Ovary (tissue), 3 donors: ENCODE data around the gene KCTD16.

Experiments used
- EP300 ChIP-seq: sonication (generic); formaldehyde crosslinking; IDR thresholded peaks from one replicate; pipeline ENCODE4 v1.6.1; 2017; ENCODE audit warnings: antibody characterized with exemption
- POLR2A ChIP-seq: fragments of 450-650 bp; IDR thresholded peaks from one replicate; pipeline ENCODE4 v1.6.1; 2017; ENCODE audit warnings: antibody characterized with exemption, mild to moderate bottlenecking, moderate library complexity
- TF ChIP-seq, protein P1 (sequence below), 3 donors: fragments of 450-650 bp in 2 of 3; fragments of 200-600 bp in 1 of 3; IDR thresholded peaks; one replicate each; pipeline versions ENCODE4 v1.5.1 to v1.8.0; 2016 to 2022; ENCODE audit warnings: antibody characterized with exemption in 3 of 3, mild to moderate bottlenecking in 1 of 3
- donor health status: DM: no; HTN: no; CAD: no.

GRCh38 chr5:144210655-144211054 lies 40.0 kb downstream of the KCTD16 start:
- TF ChIP-seq, protein P1, sequence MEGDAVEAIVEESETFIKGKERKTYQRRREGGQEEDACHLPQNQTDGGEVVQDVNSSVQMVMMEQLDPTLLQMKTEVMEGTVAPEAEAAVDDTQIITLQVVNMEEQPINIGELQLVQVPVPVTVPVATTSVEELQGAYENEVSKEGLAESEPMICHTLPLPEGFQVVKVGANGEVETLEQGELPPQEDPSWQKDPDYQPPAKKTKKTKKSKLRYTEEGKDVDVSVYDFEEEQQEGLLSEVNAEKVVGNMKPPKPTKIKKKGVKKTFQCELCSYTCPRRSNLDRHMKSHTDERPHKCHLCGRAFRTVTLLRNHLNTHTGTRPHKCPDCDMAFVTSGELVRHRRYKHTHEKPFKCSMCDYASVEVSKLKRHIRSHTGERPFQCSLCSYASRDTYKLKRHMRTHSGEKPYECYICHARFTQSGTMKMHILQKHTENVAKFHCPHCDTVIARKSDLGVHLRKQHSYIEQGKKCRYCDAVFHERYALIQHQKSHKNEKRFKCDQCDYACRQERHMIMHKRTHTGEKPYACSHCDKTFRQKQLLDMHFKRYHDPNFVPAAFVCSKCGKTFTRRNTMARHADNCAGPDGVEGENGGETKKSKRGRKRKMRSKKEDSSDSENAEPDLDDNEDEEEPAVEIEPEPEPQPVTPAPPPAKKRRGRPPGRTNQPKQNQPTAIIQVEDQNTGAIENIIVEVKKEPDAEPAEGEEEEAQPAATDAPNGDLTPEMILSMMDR (IDR thresholded peaks at IDR 0.05), result no peak
- no peak for TF ChIP-seq POLR2A
- no peak for TF ChIP-seq EP300
